Adrenal gland (tissue), 5 donors: ENCODE data around the gene RNF167.

Experiments used
- POLR2A ChIP-seq, 2 donors: fragments of 450-650 bp; IDR thresholded peaks; one replicate each; pipeline ENCODE4 v1.6.1; 2017; ENCODE audit warnings: antibody characterized with exemption in 2 of 2, mild to moderate bottlenecking in 2 of 2, moderate library complexity in 1 of 2
- TF ChIP-seq, protein P1 (sequence below), 6 experiments: fragments of 450-650 bp in 4 of 6; fragments of 200-600 bp in 2 of 6; sonication (generic) in 1 of 6; IDR thresholded peaks; 1 replicate in 5 of 6; 2 replicates in 1 of 6; pipeline versions ENCODE4 v1.5.1 to v1.8.0; 2016 to 2021; ENCODE audit warnings: antibody characterized with exemption in 6 of 6, mild to moderate bottlenecking in 2 of 6, moderate library complexity in 1 of 6
- donor health status: DM: no; HTN: no; CAD: no.

DNA sequence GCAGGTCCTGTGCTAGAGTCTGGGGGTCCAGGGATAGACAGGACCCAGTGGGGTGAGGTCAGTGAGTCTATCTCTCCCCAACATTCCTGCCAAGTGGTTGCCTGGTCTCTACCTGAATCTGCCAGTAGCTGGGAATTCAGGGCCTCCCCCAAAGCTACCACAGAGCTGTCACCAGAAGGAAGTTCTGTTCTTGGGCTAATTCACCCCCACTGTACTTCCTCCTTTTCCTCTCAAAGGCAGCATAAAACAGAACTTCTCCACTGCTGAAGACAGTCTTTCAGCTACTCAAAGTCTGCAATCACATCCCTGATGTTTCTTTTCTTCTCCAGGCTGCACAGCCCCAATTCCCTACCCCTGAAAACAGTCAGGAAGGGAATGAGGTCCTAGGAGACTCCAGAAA, 38.7 kb downstream of the RNF167 start:
- TF ChIP-seq, protein P1, sequence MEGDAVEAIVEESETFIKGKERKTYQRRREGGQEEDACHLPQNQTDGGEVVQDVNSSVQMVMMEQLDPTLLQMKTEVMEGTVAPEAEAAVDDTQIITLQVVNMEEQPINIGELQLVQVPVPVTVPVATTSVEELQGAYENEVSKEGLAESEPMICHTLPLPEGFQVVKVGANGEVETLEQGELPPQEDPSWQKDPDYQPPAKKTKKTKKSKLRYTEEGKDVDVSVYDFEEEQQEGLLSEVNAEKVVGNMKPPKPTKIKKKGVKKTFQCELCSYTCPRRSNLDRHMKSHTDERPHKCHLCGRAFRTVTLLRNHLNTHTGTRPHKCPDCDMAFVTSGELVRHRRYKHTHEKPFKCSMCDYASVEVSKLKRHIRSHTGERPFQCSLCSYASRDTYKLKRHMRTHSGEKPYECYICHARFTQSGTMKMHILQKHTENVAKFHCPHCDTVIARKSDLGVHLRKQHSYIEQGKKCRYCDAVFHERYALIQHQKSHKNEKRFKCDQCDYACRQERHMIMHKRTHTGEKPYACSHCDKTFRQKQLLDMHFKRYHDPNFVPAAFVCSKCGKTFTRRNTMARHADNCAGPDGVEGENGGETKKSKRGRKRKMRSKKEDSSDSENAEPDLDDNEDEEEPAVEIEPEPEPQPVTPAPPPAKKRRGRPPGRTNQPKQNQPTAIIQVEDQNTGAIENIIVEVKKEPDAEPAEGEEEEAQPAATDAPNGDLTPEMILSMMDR (IDR thresholded peaks at IDR 0.05), result no peak
- TF ChIP-seq POLR2A (IDR thresholded peaks at IDR 0.05), result no peak
